ENCODE measurements around the gene ZNF8. TPM values are rescaled to one million over a fixed set of nuclear protein-coding genes. Genes with fewer than 3 reads are reported as not detected.
"Not testable (repeated sequence)": the region's sequence is repeated elsewhere in the genome, so short reads cannot be mapped to it uniquely, and the experiment has no call there.

ZNF8 gene
- 1 to 10 TPM in 1 of 3 donors, under 1 TPM in 1, not detected in 1; 0.29 to 1.0 TPM for polyA plus RNA-seq

GRCh38 chr19:58278541-58279041 lies at the start of gene ZNF8:
Gene ZNF8 (plus strand): TSS chr19:58278955. CDS start chr19:58279082, 127 bp downstream.
- H3K36me3 Mint-ChIP-seq = peaks cover 15 to 33% (median 23%) of the 10 kb centered on the region in 3 donors
- DNase-seq = peak; percentile 96 to 98 (median 97)
- H3K4me1 Mint-ChIP-seq = peaks cover 36 to 56% of the 10 kb centered on the region in 2 donors
- H3K9me3 Mint-ChIP-seq = peaks cover 3 to 13% (median 4%) of the 10 kb centered on the region in 6 donors
- peaks cover 4 to 10% (median 7%) of the 10 kb centered on the region in 3 donors for H3K27me3 Mint-ChIP-seq (ENCODE audit: low read depth in 3 of 3)
- H3K27ac Mint-ChIP-seq = peak within 1 kb of the TSS; percentile 89 to 95 (median 94)
- H3K4me3 Mint-ChIP-seq = peak within 1 kb of the TSS; percentile 86 to 97 (median 91)

GRCh38 chr19:58229255-58229639 lies 49.5 kb upstream of the ZNF8 start:
- peak overlapping the region in 2 of 6 donors; percentile 73 to 79 for H3K27ac Mint-ChIP-seq
- peaks cover 0 to 4% (median 3%) of the 10 kb centered on the region in 3 donors for H3K27me3 Mint-ChIP-seq (ENCODE audit: low read depth in 3 of 3)
- no peak for DNase-seq
- peaks cover 27 to 58% of the 10 kb centered on the region in 2 donors for H3K4me1 Mint-ChIP-seq
- peak overlapping the region; percentile 72 to 96 (median 95) for H3K4me3 Mint-ChIP-seq
- peaks cover 0 to 12% (median 6%) of the 10 kb centered on the region in 6 donors for H3K9me3 Mint-ChIP-seq
- peaks cover 41 to 47% (median 46%) of the 10 kb centered on the region in 3 donors for H3K36me3 Mint-ChIP-seq

GRCh38 chr19:58237324-58237723 lies 41.4 kb upstream of the ZNF8 start:
- Mint-ChIP-seq H3K4me3 (no peak overlapping the region), H3K4me1 (peaks cover 6 to 21% of the 10 kb centered on the region in 2 donors), H3K36me3 (peaks cover 49 to 74% (median 65%) of the 10 kb centered on the region in 3 donors), H3K27me3 (ENCODE audit: low read depth in 3 of 3) (no peaks in the 10 kb centered on the region), H3K9me3 (peaks cover 7 to 24% (median 17%) of the 10 kb centered on the region in 6 donors), H3K27ac (no peak overlapping the region)
- DNase-seq = no peak

- DNase-seq = no peak
- no peak overlapping the region for H3K27ac Mint-ChIP-seq
- peaks cover 18 to 63% (median 54%) of the 10 kb centered on the region in 6 donors for H3K9me3 Mint-ChIP-seq
- H3K4me3 Mint-ChIP-seq = peak overlapping the region in 1 of 5 donors; percentile 33
- H3K36me3 Mint-ChIP-seq = peaks cover 56 to 91% (median 84%) of the 10 kb centered on the region in 3 donors
- H3K4me1 Mint-ChIP-seq = peaks cover 0 to 3% of the 10 kb centered on the region in 2 donors
- peaks cover 0 to 4% (median 1%) of the 10 kb centered on the region in 3 donors for H3K27me3 Mint-ChIP-seq (ENCODE audit: low read depth in 3 of 3)
Measured at GRCh38 chr19:58243351-58243750, 35.4 kb upstream of the ZNF8 start.

GRCh38 chr19:58248886-58249285 lies 29.9 kb upstream of the ZNF8 start:
- no peak overlapping the region for H3K27ac Mint-ChIP-seq
- H3K27me3 Mint-ChIP-seq (ENCODE audit: low read depth in 3 of 3) = peaks cover 0 to 2% (median 1%) of the 10 kb centered on the region in 3 donors
- no peak for DNase-seq
- H3K4me3 Mint-ChIP-seq = no peak overlapping the region
- no peaks in the 10 kb centered on the region for H3K4me1 Mint-ChIP-seq
- peaks cover 74 to 97% (median 96%) of the 10 kb centered on the region in 3 donors for H3K36me3 Mint-ChIP-seq
- peaks cover 48 to 92% (median 85%) of the 10 kb centered on the region in 6 donors for H3K9me3 Mint-ChIP-seq

- Mint-ChIP-seq H3K4me3 (no peak overlapping the region), H3K4me1 (no peaks in the 10 kb centered on the region), H3K27me3 (ENCODE audit: low read depth in 3 of 3) (peaks cover 0 to 1% (median 0%) of the 10 kb centered on the region in 3 donors), H3K36me3 (peaks cover 72 to 93% (median 91%) of the 10 kb centered on the region in 3 donors), H3K27ac (no peak overlapping the region), H3K9me3 (peaks cover 59 to 95% (median 89%) of the 10 kb centered on the region in 6 donors)
- DNase-seq = no peak
Measured at GRCh38 chr19:58252102-58252685, 26.6 kb upstream of the ZNF8 start.

- H3K4me1 Mint-ChIP-seq; H3K4me3 Mint-ChIP-seq; H3K27me3 Mint-ChIP-seq (ENCODE audit: low read depth in 3 of 3); DNase-seq: not testable (repeated sequence)
- Mint-ChIP-seq H3K27ac (peak overlapping the region in 1 of 6 donors; percentile 50), H3K36me3 (peaks cover 63 to 88% (median 77%) of the 10 kb centered on the region in 3 donors), H3K9me3 (peaks cover 52 to 100% (median 95%) of the 10 kb centered on the region in 6 donors)
Measured at GRCh38 chr19:58258259-58258658, 20.5 kb upstream of the ZNF8 start.

- Mint-ChIP-seq H3K27ac (no peak overlapping the region), H3K4me1 (peaks cover 4 to 8% of the 10 kb centered on the region in 2 donors), H3K27me3 (ENCODE audit: low read depth in 3 of 3) (peaks cover 0 to 8% (median 2%) of the 10 kb centered on the region in 3 donors), H3K36me3 (peaks cover 47 to 68% (median 50%) of the 10 kb centered on the region in 3 donors), H3K9me3 (peaks cover 59 to 99% (median 95%) of the 10 kb centered on the region in 6 donors), H3K4me3 (no peak overlapping the region)
- DNase-seq = no peak
Measured at GRCh38 chr19:58261600-58261967, 17.2 kb upstream of the ZNF8 start.

- Mint-ChIP-seq H3K4me1 (peaks cover 4 to 8% of the 10 kb centered on the region in 2 donors), H3K27ac (no peak overlapping the region), H3K36me3 (peaks cover 47 to 66% (median 49%) of the 10 kb centered on the region in 3 donors), H3K27me3 (ENCODE audit: low read depth in 3 of 3) (peaks cover 0 to 8% (median 2%) of the 10 kb centered on the region in 3 donors), H3K4me3 (peak overlapping the region in 1 of 5 donors; percentile 54), H3K9me3 (peaks cover 54 to 100% (median 94%) of the 10 kb centered on the region in 6 donors)
- DNase-seq = no peak
Measured at GRCh38 chr19:58261968-58262921, 16.5 kb upstream of the ZNF8 start.

- H3K9me3 Mint-ChIP-seq = peaks cover 50 to 99% (median 94%) of the 10 kb centered on the region in 6 donors
- H3K4me1 Mint-ChIP-seq = peaks cover 2 to 4% of the 10 kb centered on the region in 2 donors
- peak overlapping the region in 1 of 5 donors; percentile 54 for H3K4me3 Mint-ChIP-seq
- H3K27me3 Mint-ChIP-seq (ENCODE audit: low read depth in 3 of 3) = peaks cover 0 to 8% (median 2%) of the 10 kb centered on the region in 3 donors
- DNase-seq = no peak
- H3K27ac Mint-ChIP-seq = no peak overlapping the region
- H3K36me3 Mint-ChIP-seq = peaks cover 40 to 60% (median 42%) of the 10 kb centered on the region in 3 donors
Measured at GRCh38 chr19:58262922-58263296, 15.8 kb upstream of the ZNF8 start.

GRCh38 chr19:58265100-58265499 lies 13.7 kb upstream of the ZNF8 start:
- no peak for DNase-seq
- Mint-ChIP-seq H3K4me1 (no peaks in the 10 kb centered on the region), H3K27ac (no peak overlapping the region), H3K36me3 (peaks cover 33 to 52% (median 35%) of the 10 kb centered on the region in 3 donors), H3K9me3 (peaks cover 54 to 95% (median 91%) of the 10 kb centered on the region in 6 donors), H3K27me3 (ENCODE audit: low read depth in 3 of 3) (peaks cover 0 to 5% (median 2%) of the 10 kb centered on the region in 3 donors), H3K4me3 (no peak overlapping the region)

- Mint-ChIP-seq H3K27ac (no peak overlapping the region), H3K36me3 (peaks cover 31 to 48% (median 38%) of the 10 kb centered on the region in 3 donors)
Measured at GRCh38 chr19:58268344-58268743, 10.4 kb upstream of the ZNF8 start.

GRCh38 chr19:58274771-58275201 lies 4.0 kb upstream of the ZNF8 start:
- Mint-ChIP-seq H3K9me3 (peaks cover 15 to 40% (median 32%) of the 10 kb centered on the region in 6 donors), H3K27me3 (ENCODE audit: low read depth in 3 of 3) (peaks cover 4 to 10% (median 7%) of the 10 kb centered on the region in 3 donors), H3K27ac (no peak overlapping the region), H3K36me3 (peaks cover 32 to 50% (median 45%) of the 10 kb centered on the region in 3 donors), H3K4me3 (no peak overlapping the region), H3K4me1 (peaks cover 21 to 30% of the 10 kb centered on the region in 2 donors)
- DNase-seq = no peak

More at GRCh38 chr19:58268344-58268743, 10.4 kb upstream of the ZNF8 start:
- no peak overlapping the region for H3K4me3 Mint-ChIP-seq
- H3K9me3 Mint-ChIP-seq = peaks cover 42 to 86% (median 83%) of the 10 kb centered on the region in 6 donors
- H3K27me3 Mint-ChIP-seq (ENCODE audit: low read depth in 3 of 3) = peaks cover 0 to 5% (median 0%) of the 10 kb centered on the region in 3 donors
- no peaks in the 10 kb centered on the region for H3K4me1 Mint-ChIP-seq
- DNase-seq = no peak

Measured in immature natural killer cell (primary cell).